Panc1 (cell line): ENCODE results near the gene HYLS1. TPM values are rescaled to one million over a fixed set of nuclear protein-coding genes. Genes with fewer than 3 reads are reported as not detected.

Experiments used
- ATAC-seq: fragments of 200-7000 bp; cut with Tn5 transposase; 2 replicates; pipeline ENCODE4 v1.9.1; 2020; ENCODE audit warnings: mild to moderate bottlenecking, moderate library complexity
- BruUV-seq: library from RNA; stranded (reverse); fragments of 400-500 nt; replicated peaks from 2 replicates; lab custom pipeline; 2021; lab: Mats Ljungman, UMichigan
- CTCF ChIA-PET: fragments of 300-600 bp; sonication (Branson Sonifier 250); formaldehyde crosslinking; loops from one replicate; lab custom pipeline; 2022; ENCODE audit warnings: antibody characterized with exemption; lab: Charles Lee
- POLR2A ChIA-PET: fragments of 300-600 bp; sonication (Branson Sonifier 250); formaldehyde crosslinking; loops from one replicate; lab custom pipeline; 2022; ENCODE audit warnings: antibody characterized with exemption; lab: Charles Lee
- DNase-seq: peaks from one replicate; pipeline ENCODE4 v3.0.0-alpha.2; 2010; ENCODE audit warnings: low read depth, low spot score
- H3K27ac ChIP-seq: 2 replicates; pipeline ENCODE4 v1.5.1; 2011; ENCODE audit warnings: mild to moderate bottlenecking, low read length, inconsistent platforms
- H3K27me3 ChIP-seq: fragments of 200-500 bp; sonication (Bioruptor generic); 2 replicates; pipeline ENCODE4 v1.6.0; 2014; ENCODE audit warnings: low read length, inconsistent platforms; ENCODE audit not compliant: control insufficient read depth, insufficient read depth
- H3K36me3 ChIP-seq: fragments of 200-500 bp; sonication (Bioruptor generic); 2 replicates; pipeline ENCODE4 v1.5.1; 2014; ENCODE audit warnings: inconsistent platforms, mild to moderate bottlenecking, low read length, moderate library complexity; ENCODE audit not compliant: control insufficient read depth, insufficient read depth
- H3K4me1 ChIP-seq: 2 replicates; pipeline ENCODE4 v1.5.1; 2011; ENCODE audit warnings: inconsistent platforms, mild to moderate bottlenecking, low read length, moderate library complexity; ENCODE audit not compliant: control insufficient read depth, insufficient read depth
- H3K4me3 ChIP-seq, 2 experiments: 2 replicates each; pipeline ENCODE4 v1.5.1; 2011 to 2012; ENCODE audit warnings: low read depth in 2 of 2, low read length in 2 of 2, mild to moderate bottlenecking in 2 of 2, inconsistent platforms in 1 of 2, moderate library complexity in 1 of 2
- H3K9me3 ChIP-seq: fragments of 200-500 bp; sonication (Bioruptor generic); 2 replicates; pipeline ENCODE4 v1.5.1; 2014; ENCODE audit warnings: low read depth, mild to moderate bottlenecking, inconsistent platforms, low read length, moderate library complexity; ENCODE audit not compliant: control insufficient read depth, insufficient read depth
- SIN3A ChIP-seq: IDR thresholded peaks from 2 replicates; pipeline ENCODE4 v1.6.1; 2012; ENCODE audit warnings: low read depth, mild to moderate bottlenecking, low read length, moderate library complexity, borderline replicate concordance; ENCODE audit not compliant: insufficient read depth
- TCF7L2 ChIP-seq: IDR thresholded peaks from 2 replicates; pipeline ENCODE4 v1.6.1; 2011; ENCODE audit warnings: mild to moderate bottlenecking, low read depth, low read length, inconsistent platforms
- in situ Hi-C: cut with HindIII; loops from 2 replicates; pipeline ENCODE4 v1.10.0; 2016; ENCODE audit warnings: low sequenced_read_pairs, low pct_unique_long_range_greater_than_20kb
- intact Hi-C: fragments of 100-400 bp; cut with micrococcal nuclease; formaldehyde crosslinking; loops from one replicate; pipeline ENCODE4 v1.10.0; 2022; ENCODE audit not compliant: unreplicated experiment
- total RNA-seq: library from RNA; stranded (reverse); gene quantifications from one replicate; pipeline ENCODE4 v1.2.1, GENCODE V29; 2021; ENCODE audit not compliant: unreplicated experiment
- TF ChIP-seq, protein P1 (sequence below): fragments of 450-650 bp; IDR thresholded peaks from 2 replicates; pipeline ENCODE4 v1.5.1; 2017; ENCODE audit warnings: mild to moderate bottlenecking
- TF ChIP-seq, protein P2 (sequence below), 2 experiments: IDR thresholded peaks; 2 replicates each; pipeline ENCODE4 v1.6.1; 2011 to 2012; ENCODE audit warnings: low read depth in 2 of 2, control low read depth in 1 of 2, low read length in 1 of 2, mild to moderate bottlenecking in 1 of 2, moderate library complexity in 1 of 2; ENCODE audit not compliant: insufficient read depth in 1 of 2

The HYLS1 gene
- total RNA-seq, 1 experiment from 2014 or later, result 32.2 TPM

DNA sequence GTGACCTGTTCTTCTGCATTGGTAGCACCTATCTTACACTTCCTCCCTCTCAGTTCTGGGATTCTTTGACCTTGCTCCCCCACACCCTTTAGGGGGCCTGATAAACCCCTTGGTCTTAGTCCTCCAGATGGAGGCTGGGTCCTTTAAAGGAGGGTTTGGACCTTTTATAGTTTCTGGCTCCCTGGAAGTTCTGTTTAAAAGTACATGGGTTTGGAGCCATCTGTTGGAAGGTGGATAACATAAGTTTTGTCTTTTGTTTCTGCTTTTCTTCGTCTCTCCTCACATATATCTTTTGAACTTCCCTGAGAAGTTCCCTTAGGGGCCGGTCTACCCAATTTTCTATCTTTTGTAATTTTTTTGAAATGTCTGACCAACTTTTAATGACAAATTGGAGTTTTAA, 17.9 kb upstream of the HYLS1 start:
- intact Hi-C loops, result no loop called here
- ATAC-seq, result no peak
- H3K4me1 ChIP-seq, result no peaks in the 10 kb centered on the region
- ChIA-PET POLR2A (no interaction called here), CTCF (no interaction called here)
- H3K27ac ChIP-seq, result no peak overlapping the region
- BruUV-seq, result no TSS peak
- no peak for DNase-seq
- no peaks in the 10 kb centered on the region for H3K36me3 ChIP-seq
- in situ Hi-C loops, result no loop called here
- TF ChIP-seq SIN3A, result no peak
- TF ChIP-seq, protein P1, sequence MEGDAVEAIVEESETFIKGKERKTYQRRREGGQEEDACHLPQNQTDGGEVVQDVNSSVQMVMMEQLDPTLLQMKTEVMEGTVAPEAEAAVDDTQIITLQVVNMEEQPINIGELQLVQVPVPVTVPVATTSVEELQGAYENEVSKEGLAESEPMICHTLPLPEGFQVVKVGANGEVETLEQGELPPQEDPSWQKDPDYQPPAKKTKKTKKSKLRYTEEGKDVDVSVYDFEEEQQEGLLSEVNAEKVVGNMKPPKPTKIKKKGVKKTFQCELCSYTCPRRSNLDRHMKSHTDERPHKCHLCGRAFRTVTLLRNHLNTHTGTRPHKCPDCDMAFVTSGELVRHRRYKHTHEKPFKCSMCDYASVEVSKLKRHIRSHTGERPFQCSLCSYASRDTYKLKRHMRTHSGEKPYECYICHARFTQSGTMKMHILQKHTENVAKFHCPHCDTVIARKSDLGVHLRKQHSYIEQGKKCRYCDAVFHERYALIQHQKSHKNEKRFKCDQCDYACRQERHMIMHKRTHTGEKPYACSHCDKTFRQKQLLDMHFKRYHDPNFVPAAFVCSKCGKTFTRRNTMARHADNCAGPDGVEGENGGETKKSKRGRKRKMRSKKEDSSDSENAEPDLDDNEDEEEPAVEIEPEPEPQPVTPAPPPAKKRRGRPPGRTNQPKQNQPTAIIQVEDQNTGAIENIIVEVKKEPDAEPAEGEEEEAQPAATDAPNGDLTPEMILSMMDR, result peak; percentile 21; the same call in 1 of the 2 replicates
- TF ChIP-seq, protein P2, sequence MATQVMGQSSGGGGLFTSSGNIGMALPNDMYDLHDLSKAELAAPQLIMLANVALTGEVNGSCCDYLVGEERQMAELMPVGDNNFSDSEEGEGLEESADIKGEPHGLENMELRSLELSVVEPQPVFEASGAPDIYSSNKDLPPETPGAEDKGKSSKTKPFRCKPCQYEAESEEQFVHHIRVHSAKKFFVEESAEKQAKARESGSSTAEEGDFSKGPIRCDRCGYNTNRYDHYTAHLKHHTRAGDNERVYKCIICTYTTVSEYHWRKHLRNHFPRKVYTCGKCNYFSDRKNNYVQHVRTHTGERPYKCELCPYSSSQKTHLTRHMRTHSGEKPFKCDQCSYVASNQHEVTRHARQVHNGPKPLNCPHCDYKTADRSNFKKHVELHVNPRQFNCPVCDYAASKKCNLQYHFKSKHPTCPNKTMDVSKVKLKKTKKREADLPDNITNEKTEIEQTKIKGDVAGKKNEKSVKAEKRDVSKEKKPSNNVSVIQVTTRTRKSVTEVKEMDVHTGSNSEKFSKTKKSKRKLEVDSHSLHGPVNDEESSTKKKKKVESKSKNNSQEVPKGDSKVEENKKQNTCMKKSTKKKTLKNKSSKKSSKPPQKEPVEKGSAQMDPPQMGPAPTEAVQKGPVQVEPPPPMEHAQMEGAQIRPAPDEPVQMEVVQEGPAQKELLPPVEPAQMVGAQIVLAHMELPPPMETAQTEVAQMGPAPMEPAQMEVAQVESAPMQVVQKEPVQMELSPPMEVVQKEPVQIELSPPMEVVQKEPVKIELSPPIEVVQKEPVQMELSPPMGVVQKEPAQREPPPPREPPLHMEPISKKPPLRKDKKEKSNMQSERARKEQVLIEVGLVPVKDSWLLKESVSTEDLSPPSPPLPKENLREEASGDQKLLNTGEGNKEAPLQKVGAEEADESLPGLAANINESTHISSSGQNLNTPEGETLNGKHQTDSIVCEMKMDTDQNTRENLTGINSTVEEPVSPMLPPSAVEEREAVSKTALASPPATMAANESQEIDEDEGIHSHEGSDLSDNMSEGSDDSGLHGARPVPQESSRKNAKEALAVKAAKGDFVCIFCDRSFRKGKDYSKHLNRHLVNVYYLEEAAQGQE (IDR thresholded peaks at IDR 0.05; ENCODE audit: insufficient read depth in 1 of 2, low read depth in 2 of 2, low read length in 1 of 2), result no peak
- peaks cover 15% of the 10 kb centered on the region; the same call in 1 of the 2 replicates for H3K9me3 ChIP-seq
- H3K4me3 ChIP-seq, result no peak overlapping the region
- no peaks in the 10 kb centered on the region for H3K27me3 ChIP-seq

DNA sequence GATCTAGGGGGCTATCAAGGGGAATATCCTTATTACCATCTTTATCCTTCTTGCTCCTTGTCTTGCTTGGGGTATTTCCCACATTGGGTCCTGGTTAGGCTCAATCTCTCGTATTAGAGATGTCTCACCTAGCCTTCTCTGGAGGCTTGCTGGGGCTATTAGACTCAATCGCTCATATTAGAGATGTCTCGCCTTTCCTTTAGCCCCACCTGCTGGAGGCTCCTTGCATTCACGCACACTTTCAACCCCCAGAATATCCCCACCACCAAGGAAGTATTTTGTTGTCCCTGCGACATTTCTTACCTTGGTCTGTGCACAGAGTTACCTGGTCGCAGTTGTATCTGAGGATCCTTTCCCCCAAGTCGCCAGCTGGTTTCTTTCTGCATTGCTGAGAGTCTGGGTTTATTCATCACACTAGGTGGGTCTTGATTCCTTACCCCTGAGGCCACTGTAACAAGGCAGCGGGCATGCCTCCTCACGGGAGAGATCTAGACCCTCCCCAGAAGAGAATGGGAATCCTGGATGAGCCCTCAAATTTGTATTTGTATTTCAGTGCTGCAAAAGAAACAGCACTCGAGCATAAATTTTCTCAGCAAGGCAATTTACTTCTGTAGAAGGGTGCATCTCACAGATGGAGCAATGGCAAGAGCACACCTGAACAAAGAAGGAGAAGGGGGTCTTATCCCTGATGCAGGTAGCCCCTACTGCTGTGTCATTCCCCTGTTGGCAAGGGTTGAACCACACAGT, 15.9 kb upstream of the HYLS1 start:
- TF ChIP-seq, protein P1, result peak; percentile 71
- TF ChIP-seq TCF7L2, result no peak
- no peak overlapping the region for H3K27ac ChIP-seq
- H3K4me3 ChIP-seq, result no peak overlapping the region
- ATAC-seq (0 out of 2 replicates have a peak, but pooled peaks have one; percentile 46), DNase-seq (no peak)
- peaks cover 15% of the 10 kb centered on the region; the same call in 1 of the 2 replicates for H3K9me3 ChIP-seq
- BruUV-seq, result no TSS peak
- no peaks in the 10 kb centered on the region for H3K27me3 ChIP-seq
- in situ Hi-C loops, result no loop called here
- intact Hi-C loops, result loop anchor here (5.0 kb wide), 1 partner anchor 244 kb away; the partner anchor contains the start of gene CHEK1
- ChIA-PET POLR2A (no interaction called here), CTCF (no interaction called here)
- no peaks in the 10 kb centered on the region for H3K4me1 ChIP-seq
- no peaks in the 10 kb centered on the region for H3K36me3 ChIP-seq
